GM23248 (cell line): Measurements from ENCODE around the gene PRKCE.

Experiments used
- EZH2 ChIP-seq: fragments of 200-600 bp; sonication (generic); IDR thresholded peaks from 2 replicates; pipeline ENCODE4 v1.6.1; 2018; ENCODE audit warnings: antibody characterized with exemption, mild to moderate bottlenecking; ENCODE audit not compliant: insufficient read depth, poor library complexity, severe bottlenecking
- EZH2phosphoT487 ChIP-seq: fragments of 200-600 bp; sonication (generic); IDR thresholded peaks from 2 replicates; pipeline ENCODE4 v1.6.1; 2018; ENCODE audit warnings: antibody characterized with exemption, moderate library complexity, mild to moderate bottlenecking, low read depth; ENCODE audit not compliant: insufficient read depth

DNA sequence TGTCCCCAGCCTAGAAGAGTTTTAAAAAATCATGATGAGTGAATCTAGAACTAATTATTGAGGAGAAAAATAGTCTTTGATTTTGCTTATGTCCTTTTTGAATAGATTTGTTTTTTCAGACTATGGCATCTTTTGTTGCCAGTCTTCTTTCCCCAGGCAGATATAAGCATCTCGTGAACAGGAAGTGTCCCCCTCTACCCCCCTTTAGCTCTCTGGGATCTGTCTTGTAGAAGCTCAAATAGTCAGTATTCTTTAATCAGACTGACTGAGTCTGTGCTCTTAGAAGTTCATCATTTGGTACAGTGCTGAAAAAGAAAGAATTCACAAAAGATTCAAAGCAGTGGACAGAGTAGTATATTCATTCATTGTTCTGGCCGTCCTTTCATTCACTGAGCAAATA lies 10.4 kb downstream of the PRKCE start:
- no peak for TF ChIP-seq EZH2phosphoT487
- TF ChIP-seq EZH2: no peak
